ENCODE measurements around the gene GNAT3. TPM values are rescaled to one million over a fixed set of nuclear protein-coding genes. Genes with fewer than 3 reads are reported as not detected.

Gene GNAT3
- total RNA-seq, 2 experiments from 2014 or later = not detected

GRCh38 chr7:80481196-80481884 lies 30.5 kb downstream of the GNAT3 start:
- intact Hi-C loops (cut with DNase I, micrococcal nuclease) = no loop called here
- H3K4me1 ChIP-seq (ENCODE audit: insufficient read depth, low read length) = no peaks in the 10 kb centered on the region
- ChIA-PET CTCF (no interaction called here), POLR2A (no interaction called here)
- no peak overlapping the region for H3K27ac Mint-ChIP-seq
- no peak overlapping the region for H3K27ac ChIP-seq (ENCODE audit: low read depth in 1 of 2, low read length in 2 of 2)
- no peak for DNase-seq
- no peaks in the 10 kb centered on the region for H3K27me3 Mint-ChIP-seq
- no peaks in the 10 kb centered on the region for H3K36me3 Mint-ChIP-seq (ENCODE audit: low read depth)
- H3K9me3 Mint-ChIP-seq = no peaks in the 10 kb centered on the region
- TF ChIP-seq, protein P1, sequence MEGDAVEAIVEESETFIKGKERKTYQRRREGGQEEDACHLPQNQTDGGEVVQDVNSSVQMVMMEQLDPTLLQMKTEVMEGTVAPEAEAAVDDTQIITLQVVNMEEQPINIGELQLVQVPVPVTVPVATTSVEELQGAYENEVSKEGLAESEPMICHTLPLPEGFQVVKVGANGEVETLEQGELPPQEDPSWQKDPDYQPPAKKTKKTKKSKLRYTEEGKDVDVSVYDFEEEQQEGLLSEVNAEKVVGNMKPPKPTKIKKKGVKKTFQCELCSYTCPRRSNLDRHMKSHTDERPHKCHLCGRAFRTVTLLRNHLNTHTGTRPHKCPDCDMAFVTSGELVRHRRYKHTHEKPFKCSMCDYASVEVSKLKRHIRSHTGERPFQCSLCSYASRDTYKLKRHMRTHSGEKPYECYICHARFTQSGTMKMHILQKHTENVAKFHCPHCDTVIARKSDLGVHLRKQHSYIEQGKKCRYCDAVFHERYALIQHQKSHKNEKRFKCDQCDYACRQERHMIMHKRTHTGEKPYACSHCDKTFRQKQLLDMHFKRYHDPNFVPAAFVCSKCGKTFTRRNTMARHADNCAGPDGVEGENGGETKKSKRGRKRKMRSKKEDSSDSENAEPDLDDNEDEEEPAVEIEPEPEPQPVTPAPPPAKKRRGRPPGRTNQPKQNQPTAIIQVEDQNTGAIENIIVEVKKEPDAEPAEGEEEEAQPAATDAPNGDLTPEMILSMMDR (IDR thresholded peaks at IDR 0.05) = no peak
- no peaks in the 10 kb centered on the region for H3K27me3 ChIP-seq (ENCODE audit: control insufficient read depth in 1 of 2, insufficient read depth in 2 of 2, low read length in 2 of 2)
- no peak overlapping the region for H3K4me3 Mint-ChIP-seq
- H3K4me1 Mint-ChIP-seq (ENCODE audit: low read depth) = no peaks in the 10 kb centered on the region
- H3K36me3 ChIP-seq (ENCODE audit: insufficient read depth, low read length) = no peaks in the 10 kb centered on the region
- no peak for ATAC-seq (ENCODE audit: poor library complexity)
- H3K9me3 ChIP-seq (ENCODE audit: control insufficient read depth in 1 of 2, insufficient read depth in 1 of 2, low read length in 2 of 2) = no peaks in the 10 kb centered on the region
- no peak overlapping the region for H3K4me3 ChIP-seq (ENCODE audit: low read length)

DNA sequence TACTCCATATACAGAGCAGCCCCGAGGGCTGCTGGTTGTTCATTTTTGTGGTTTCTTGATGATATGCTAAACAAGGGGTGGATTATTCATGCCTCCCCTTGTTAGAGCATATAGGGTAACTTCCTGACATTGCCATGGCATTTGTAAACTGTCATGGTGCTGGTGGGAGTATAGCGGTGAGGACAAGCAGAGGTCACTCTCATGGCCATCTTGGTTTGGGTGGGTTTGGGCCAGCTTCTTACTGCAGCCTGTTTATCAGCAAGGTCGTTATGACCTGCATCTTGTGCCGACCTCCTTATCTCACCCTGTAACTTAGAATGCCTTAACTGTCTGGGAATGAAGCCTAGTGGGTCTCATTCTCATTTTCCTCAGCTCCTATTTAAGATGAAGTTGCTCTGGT lies 31.3 kb downstream of the GNAT3 start:
- Histone ChIP-seq H3K4me1 (ENCODE audit: insufficient read depth, low read length) (no peaks in the 10 kb centered on the region), H3K9me3 (ENCODE audit: control insufficient read depth in 1 of 2, insufficient read depth in 1 of 2, low read length in 2 of 2) (no peaks in the 10 kb centered on the region), H3K27ac (ENCODE audit: low read depth in 1 of 2, low read length in 2 of 2) (no peak overlapping the region), H3K27me3 (ENCODE audit: control insufficient read depth in 1 of 2, insufficient read depth in 2 of 2, low read length in 2 of 2) (no peaks in the 10 kb centered on the region), H3K4me3 (ENCODE audit: low read length) (no peak overlapping the region), H3K36me3 (ENCODE audit: insufficient read depth, low read length) (no peaks in the 10 kb centered on the region)
- POLR2A ChIA-PET = no interaction called here
- Mint-ChIP-seq H3K4me3 (no peak overlapping the region), H3K9me3 (no peaks in the 10 kb centered on the region), H3K4me1 (ENCODE audit: low read depth) (no peaks in the 10 kb centered on the region), H3K36me3 (ENCODE audit: low read depth) (no peaks in the 10 kb centered on the region), H3K27me3 (no peaks in the 10 kb centered on the region), H3K27ac (no peak overlapping the region)
- no peak for ATAC-seq (ENCODE audit: poor library complexity)
- intact Hi-C loops (cut with DNase I, micrococcal nuclease) = no loop called here
- CTCF ChIA-PET = no interaction called here
- no peak for DNase-seq
- TF ChIP-seq, protein P1 (IDR thresholded peaks at IDR 0.05) = no peak

DNA sequence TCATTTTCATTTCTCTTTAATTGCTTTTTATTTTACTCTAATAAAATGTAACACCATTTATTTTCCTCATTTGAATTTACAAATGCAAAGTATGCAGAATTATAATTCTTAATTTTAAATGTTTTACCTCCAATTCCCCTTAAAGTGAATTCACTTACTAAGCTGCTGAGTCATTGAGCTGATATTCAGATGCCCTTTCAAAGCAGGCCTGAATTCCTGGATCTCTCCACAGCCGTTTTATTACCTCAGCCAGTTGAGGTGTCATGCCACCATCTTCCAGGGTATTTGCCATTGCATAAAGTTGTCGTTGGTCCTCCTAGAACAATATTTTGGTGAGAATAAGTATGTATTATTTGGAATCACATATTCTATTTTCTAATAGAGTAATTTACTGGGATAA lies 33.2 kb downstream of the GNAT3 start:
- H3K36me3 Mint-ChIP-seq (ENCODE audit: low read depth) = no peaks in the 10 kb centered on the region
- H3K27me3 Mint-ChIP-seq = no peaks in the 10 kb centered on the region
- no peaks in the 10 kb centered on the region for H3K4me1 Mint-ChIP-seq (ENCODE audit: low read depth)
- no peak overlapping the region for H3K27ac ChIP-seq (ENCODE audit: low read depth in 1 of 2, low read length in 2 of 2)
- no peaks in the 10 kb centered on the region for H3K9me3 Mint-ChIP-seq
- POLR2A ChIA-PET = no interaction called here
- H3K27ac Mint-ChIP-seq = no peak overlapping the region
- CTCF ChIA-PET = no interaction called here
- H3K27me3 ChIP-seq (ENCODE audit: control insufficient read depth in 1 of 2, insufficient read depth in 2 of 2, low read length in 2 of 2) = no peaks in the 10 kb centered on the region
- TF ChIP-seq, protein P1 (IDR thresholded peaks at IDR 0.05) = no peak
- ATAC-seq (ENCODE audit: poor library complexity) (no peak), DNase-seq (no peak)
- no peaks in the 10 kb centered on the region for H3K9me3 ChIP-seq (ENCODE audit: control insufficient read depth in 1 of 2, insufficient read depth in 1 of 2, low read length in 2 of 2)
- H3K4me3 Mint-ChIP-seq = no peak overlapping the region
- no peaks in the 10 kb centered on the region for H3K4me1 ChIP-seq (ENCODE audit: insufficient read depth, low read length)
- H3K36me3 ChIP-seq (ENCODE audit: insufficient read depth, low read length) = no peaks in the 10 kb centered on the region
- intact Hi-C loops (cut with DNase I, micrococcal nuclease) = no loop called here
- H3K4me3 ChIP-seq (ENCODE audit: low read length) = no peak overlapping the region
